ENCODE data around the gene MYL5.

MYL5 gene

DNA sequence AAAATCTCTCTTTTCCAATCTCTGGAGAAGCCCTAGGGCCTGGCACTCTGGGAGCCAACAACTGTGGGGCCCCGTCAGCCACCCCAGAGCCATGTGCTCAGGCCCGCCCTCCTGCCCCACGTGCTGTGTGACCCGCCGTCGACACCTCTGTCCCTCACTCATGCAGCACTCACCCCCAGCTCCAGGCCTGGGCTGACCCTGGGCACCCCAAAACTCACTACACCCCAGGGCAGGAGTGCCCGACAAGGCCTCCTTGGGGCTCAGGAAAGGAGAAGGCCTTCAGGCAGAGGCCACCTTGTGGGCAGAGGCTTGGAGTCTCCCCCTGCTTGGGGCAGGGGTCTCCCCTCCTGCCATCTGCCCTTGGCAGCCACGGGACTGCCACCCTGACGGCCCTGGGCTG lies 5.7 kb downstream of the MYL5 start:
- Mint-ChIP-seq H3K9me3 (no peaks in the 10 kb centered on the region), H3K36me3 (no peaks in the 10 kb centered on the region), H3K4me3 (no peak overlapping the region), H3K27ac (no peak overlapping the region), H3K4me1 (peaks cover 6% of the 10 kb centered on the region), H3K27me3 (peaks cover 23% of the 10 kb centered on the region)
- DNase-seq, result no peak
- CTCF ChIA-PET, result no interaction called here

GRCh38 chr4:680551-680927 lies 6.2 kb downstream of the MYL5 start:
- Mint-ChIP-seq H3K4me3 (peak overlapping the region; percentile 23), H3K9me3 (no peaks in the 10 kb centered on the region), H3K4me1 (peaks cover 6% of the 10 kb centered on the region), H3K27ac (no peak overlapping the region), H3K27me3 (peaks cover 23% of the 10 kb centered on the region), H3K36me3 (no peaks in the 10 kb centered on the region)
- CTCF ChIA-PET, result no interaction called here
- DNase-seq, result no peak

DNA sequence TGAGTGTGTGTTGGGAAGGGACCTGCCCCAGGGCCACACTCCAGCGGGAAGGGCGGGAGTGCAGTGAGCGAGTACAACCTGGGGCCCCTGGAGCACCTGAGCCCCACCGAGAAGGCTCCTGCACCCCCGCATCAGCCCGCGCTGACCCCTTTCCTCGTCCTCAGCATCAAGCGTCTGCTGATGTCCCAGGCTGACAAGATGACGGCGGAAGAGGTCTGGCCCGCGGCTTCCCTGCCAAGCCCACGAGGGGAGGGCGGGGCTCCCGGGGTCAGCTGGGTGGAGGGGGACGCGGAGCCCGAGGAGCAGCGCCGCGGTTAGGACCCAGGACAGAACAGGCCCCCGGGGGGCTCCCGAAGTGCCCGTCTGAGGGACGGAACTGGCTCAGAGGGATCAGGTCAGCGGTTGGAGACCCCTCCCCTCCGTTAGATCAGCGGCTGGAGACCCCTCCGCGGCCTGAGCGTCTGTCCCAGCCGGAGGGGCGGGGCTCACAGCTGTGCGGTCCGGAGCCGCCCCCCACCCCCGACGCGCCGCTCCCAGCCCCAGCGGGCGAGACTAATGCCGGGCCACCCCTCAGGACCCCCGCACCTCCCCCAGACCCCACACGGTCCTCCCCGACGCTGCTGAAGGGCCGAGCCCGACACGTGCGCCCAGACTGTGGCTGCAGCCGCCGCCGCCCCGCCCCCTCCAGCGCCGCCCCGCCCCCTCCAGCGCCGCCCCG lies 6.7 kb downstream of the MYL5 start:
- Mint-ChIP-seq H3K27me3 (peaks cover 23% of the 10 kb centered on the region), H3K27ac (no peak overlapping the region), H3K4me3 (peak overlapping the region; percentile 23), H3K4me1 (peaks cover 6% of the 10 kb centered on the region), H3K36me3 (no peaks in the 10 kb centered on the region), H3K9me3 (no peaks in the 10 kb centered on the region)
- CTCF ChIA-PET, result no interaction called here
- peak; percentile 68 for DNase-seq

DNA sequence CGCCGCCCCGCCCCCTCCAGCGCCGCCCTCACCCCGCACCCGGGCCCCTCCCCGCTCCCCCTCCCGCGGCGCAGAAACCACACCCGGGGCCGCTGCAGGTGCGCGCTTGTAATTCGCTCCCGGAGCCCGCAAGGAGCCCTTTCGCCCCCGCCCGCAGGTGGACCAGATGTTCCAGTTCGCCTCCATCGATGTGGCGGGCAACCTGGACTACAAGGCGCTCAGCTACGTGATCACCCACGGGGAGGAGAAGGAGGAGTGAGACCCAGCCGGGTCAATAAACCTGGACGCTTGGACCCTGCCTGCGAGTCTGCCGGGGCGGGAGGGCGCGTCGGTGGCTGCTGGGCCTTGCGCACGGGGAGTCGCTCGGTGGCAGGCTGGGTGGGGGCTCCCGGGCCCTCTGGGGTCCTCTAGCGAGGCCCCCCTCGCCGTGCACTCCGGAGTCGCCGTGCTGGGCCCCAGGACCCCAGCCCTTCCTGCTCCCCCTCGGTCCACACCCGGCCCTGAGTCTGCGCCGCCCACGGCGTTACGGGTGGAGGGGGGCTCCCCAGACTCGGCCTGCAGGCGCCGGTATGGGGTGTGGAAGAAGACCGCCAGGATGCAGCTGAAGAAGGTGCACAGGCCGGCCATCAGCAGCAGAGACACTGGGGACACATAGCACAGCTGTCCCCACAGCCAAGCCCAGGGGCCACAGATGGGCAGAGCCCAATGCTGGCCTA lies 7.6 kb downstream of the MYL5 start:
- CTCF ChIA-PET, result no interaction called here
- DNase-seq, result peak; percentile 39
- peaks cover 6% of the 10 kb centered on the region for H3K4me1 Mint-ChIP-seq
- no peaks in the 10 kb centered on the region for H3K9me3 Mint-ChIP-seq
- peaks cover 23% of the 10 kb centered on the region for H3K27me3 Mint-ChIP-seq
- H3K27ac Mint-ChIP-seq, result no peak overlapping the region
- no peaks in the 10 kb centered on the region for H3K36me3 Mint-ChIP-seq
- H3K4me3 Mint-ChIP-seq, result no peak overlapping the region

- CTCF ChIA-PET, result interaction anchor here (2.8 kb wide), 1 partner anchor 8 kb away, joined by 18 read pairs; the partner anchor contains the start of genes ATP5ME and MYL5
- peaks cover 6% of the 10 kb centered on the region for H3K4me1 Mint-ChIP-seq
Observed at GRCh38 chr4:682490-683172, 8.3 kb downstream of the MYL5 start.

DNA sequence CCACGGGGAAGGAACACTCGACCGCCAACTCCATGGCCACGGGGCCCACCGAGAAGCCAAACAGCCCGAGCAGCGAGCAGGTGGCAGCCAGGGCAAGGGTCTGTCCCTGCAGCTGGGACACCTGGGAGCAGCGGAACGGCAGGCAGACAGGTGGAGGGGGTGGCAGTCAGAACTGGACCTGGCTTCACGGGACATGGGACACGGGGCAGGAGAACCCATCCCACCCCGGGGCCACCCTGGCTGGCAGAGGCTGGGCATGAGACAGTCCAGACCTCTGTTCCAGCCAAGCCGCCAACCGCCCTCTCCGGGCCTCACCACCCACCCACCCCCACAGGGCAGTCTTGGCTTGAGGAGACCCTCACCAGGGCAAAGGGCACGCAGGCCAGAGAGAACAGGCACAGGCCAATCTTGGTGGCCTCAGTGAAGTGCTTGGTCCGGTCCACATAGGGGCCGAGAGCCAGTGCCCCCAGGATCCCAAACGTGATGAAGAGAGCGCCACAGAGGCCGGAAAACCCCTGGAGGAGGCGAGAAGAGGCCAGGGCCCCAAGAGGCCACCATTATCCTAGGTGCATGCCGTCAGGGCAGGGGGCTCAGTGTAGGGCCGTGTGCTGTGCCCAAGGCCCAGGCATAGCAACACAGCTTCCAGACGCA lies 9.0 kb downstream of the MYL5 start:
- Mint-ChIP-seq H3K27ac (no peak overlapping the region), H3K4me1 (peaks cover 6% of the 10 kb centered on the region), H3K4me3 (no peak overlapping the region), H3K36me3 (no peaks in the 10 kb centered on the region), H3K27me3 (peaks cover 33% of the 10 kb centered on the region), H3K9me3 (no peaks in the 10 kb centered on the region)
- CTCF ChIA-PET, result interaction anchor here (0.7 to 3.1 kb wide), 3 partner anchors 9 to 577 kb away, joined by 3 to 18 read pairs (median 17); partner anchors contain the start of genes ATP5ME and MYL5
- no peak for DNase-seq

More at GRCh38 chr4:682490-683172, 8.3 kb downstream of the MYL5 start:
- Mint-ChIP-seq H3K27me3 (peaks cover 29% of the 10 kb centered on the region), H3K36me3 (no peaks in the 10 kb centered on the region), H3K27ac (no peak overlapping the region), H3K4me3 (peak overlapping the region; percentile 21), H3K9me3 (no peaks in the 10 kb centered on the region)
- DNase-seq, result no peak

DNA sequence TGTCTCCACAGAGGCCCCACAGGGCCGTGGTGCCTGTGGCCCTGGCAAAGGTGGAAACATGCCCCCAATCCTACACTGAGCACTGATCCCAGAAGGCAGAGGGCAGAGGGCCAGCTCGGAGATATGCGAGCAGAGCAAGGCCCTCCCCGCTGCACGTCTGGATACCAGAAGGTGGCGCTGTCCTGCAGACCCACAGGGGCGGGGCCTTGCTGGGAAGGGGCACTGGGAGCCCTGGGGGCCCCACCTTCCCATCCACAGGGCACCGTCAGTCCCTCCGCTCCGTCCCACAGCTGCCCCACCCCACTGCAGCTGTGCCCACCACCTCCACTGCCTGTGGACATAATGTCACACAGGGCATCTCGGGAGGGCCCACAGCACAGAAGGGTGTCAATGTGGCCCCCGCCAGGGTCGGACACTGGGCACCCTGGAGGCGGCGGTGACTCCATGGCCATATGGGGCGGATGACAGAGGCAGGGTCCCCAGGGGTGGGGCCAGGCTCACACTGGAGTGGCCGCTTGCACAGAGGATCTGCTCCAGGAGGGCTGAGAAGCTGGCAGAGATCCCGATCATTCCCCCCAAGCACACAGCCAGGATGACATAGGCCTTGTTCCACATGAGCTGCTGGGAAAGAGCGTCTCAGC lies 9.8 kb downstream of the MYL5 start:
- CTCF ChIA-PET, result interaction anchor here (0.7 to 3.1 kb wide), 5 partner anchors 9 to 576 kb away, joined by 3 to 18 read pairs (median 5); partner anchors contain the start of genes ATP5ME and MYL5
- Mint-ChIP-seq H3K27ac (no peak overlapping the region), H3K9me3 (no peaks in the 10 kb centered on the region), H3K4me3 (no peak overlapping the region), H3K27me3 (peaks cover 38% of the 10 kb centered on the region), H3K4me1 (peaks cover 6% of the 10 kb centered on the region), H3K36me3 (no peaks in the 10 kb centered on the region)
- DNase-seq, result peak; percentile 60

DNA sequence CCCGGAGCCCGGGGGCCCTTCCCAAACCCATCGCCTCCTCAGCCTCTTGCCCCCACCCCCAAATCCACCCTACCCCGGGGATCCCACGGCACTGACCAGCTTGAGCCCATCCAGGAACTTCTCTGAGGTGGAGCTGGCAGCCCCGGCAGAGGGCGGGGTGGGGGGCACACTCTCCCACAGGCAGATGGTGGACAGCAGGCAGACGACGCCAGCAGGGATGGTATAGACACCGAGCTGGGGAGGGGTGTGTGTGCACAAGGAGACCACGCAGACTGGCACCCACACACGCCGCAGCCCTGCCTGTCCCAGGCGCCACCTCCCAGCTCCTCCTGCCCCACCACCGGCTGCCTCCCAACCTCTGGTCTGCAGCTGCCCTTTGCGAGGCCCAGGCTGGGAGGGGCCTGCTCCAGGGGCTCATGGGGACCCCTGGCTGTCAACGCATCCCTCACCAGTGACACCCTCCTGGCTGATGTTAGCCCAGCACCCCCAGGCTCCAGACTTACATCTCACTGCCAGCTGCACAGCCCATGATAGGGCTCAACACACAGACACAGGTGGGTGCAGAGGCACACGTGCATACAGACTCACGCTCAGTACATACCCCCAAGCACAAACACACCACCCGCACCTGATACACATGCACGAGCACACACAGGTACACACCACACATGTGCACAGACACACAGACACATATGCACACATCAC lies 10.4 kb downstream of the MYL5 start:
- no peak overlapping the region for H3K27ac Mint-ChIP-seq
- CTCF ChIA-PET, result interaction anchor here (1.4 to 3.1 kb wide), 4 partner anchors 10 to 49 kb away, joined by 4 to 18 read pairs (median 11); partner anchors contain the start of genes ATP5ME and MYL5

GRCh38 chr4:685679-686412 lies 11.5 kb downstream of the MYL5 start:
- Mint-ChIP-seq H3K4me1 (peaks cover under 1% of the 10 kb centered on the region), H3K27ac (no peak overlapping the region), H3K27me3 (peaks cover 43% of the 10 kb centered on the region), H3K4me3 (no peak overlapping the region), H3K36me3 (no peaks in the 10 kb centered on the region), H3K9me3 (no peaks in the 10 kb centered on the region)
- no peak for DNase-seq
- CTCF ChIA-PET, result interaction anchor here (3.1 kb wide), 1 partner anchor 15 kb away, joined by 17 read pairs; no protein-coding TSS in a partner anchor

More for the DNA sequence above, 10.4 kb downstream of the MYL5 start:
- Mint-ChIP-seq H3K36me3 (no peaks in the 10 kb centered on the region), H3K4me1 (peaks cover 6% of the 10 kb centered on the region), H3K4me3 (no peak overlapping the region), H3K9me3 (no peaks in the 10 kb centered on the region), H3K27me3 (peaks cover 43% of the 10 kb centered on the region)
- no peak for DNase-seq

- Mint-ChIP-seq H3K27me3 (peaks cover 42% of the 10 kb centered on the region), H3K36me3 (no peaks in the 10 kb centered on the region), H3K4me3 (no peak overlapping the region), H3K27ac (no peak overlapping the region), H3K4me1 (no peaks in the 10 kb centered on the region), H3K9me3 (no peaks in the 10 kb centered on the region)
- CTCF ChIA-PET, result interaction anchor here (3.1 kb wide), 1 partner anchor 14 kb away, joined by 17 read pairs; no protein-coding TSS in a partner anchor
- DNase-seq, result no peak
Observed at GRCh38 chr4:686413-687040, 12.2 kb downstream of the MYL5 start.

- H3K4me3 Mint-ChIP-seq, result no peak overlapping the region
- CTCF ChIA-PET, result interaction anchor here (1.3 kb wide), 1 partner anchor 14 kb away, joined by 4 read pairs; the partner anchor contains the start of genes ATP5ME and MYL5
- no peaks in the 10 kb centered on the region for H3K4me1 Mint-ChIP-seq
- no peak overlapping the region for H3K27ac Mint-ChIP-seq
- no peak for DNase-seq
- peaks cover 45% of the 10 kb centered on the region for H3K27me3 Mint-ChIP-seq
- H3K9me3 Mint-ChIP-seq, result no peaks in the 10 kb centered on the region
- no peaks in the 10 kb centered on the region for H3K36me3 Mint-ChIP-seq
Observed at GRCh38 chr4:687048-687970, 13.0 kb downstream of the MYL5 start.
